ENCODE data around the gene UBL4A. TPM values are rescaled to one million over a fixed set of nuclear protein-coding genes. Genes with fewer than 3 reads are reported as not detected.

Gene UBL4A
- total and polyA plus RNA-seq, 7 experiments from 2014 or later: 9.2 to 65.7 (median 33.8) TPM

- Mint-ChIP-seq H3K27ac (peak overlapping the region in 7 of 9 donors; percentile 13 to 80 (median 36)), H3K27me3 (no peaks in the 10 kb centered on the region), H3K4me3 (peak overlapping the region in 5 of 10 donors; percentile 4 to 84 (median 38)), H3K4me1 (peaks cover 0 to 42% (median 20%) of the 10 kb centered on the region in 7 donors), H3K9me3 (peaks cover 0 to 3% (median 0%) of the 10 kb centered on the region in 11 donors), H3K36me3 (peaks cover 0 to 4% (median 0%) of the 10 kb centered on the region in 5 donors)
- ATAC-seq: no peak
- Histone ChIP-seq H3K4me1 (ENCODE audit: control insufficient read depth in 2 of 2, insufficient read depth in 2 of 2, low read length in 2 of 2) (peaks cover 6 to 14% of the 10 kb centered on the region in 2 donors), H3K36me3 (ENCODE audit: control insufficient read depth in 2 of 3, insufficient read depth in 3 of 3, low read length in 3 of 3) (peaks cover 0 to 17% (median 0%) of the 10 kb centered on the region in 3 experiments), H3K4me3 (ENCODE audit: low read length) (no peak overlapping the region), H3K27ac (ENCODE audit: low read depth, low read length) (peak overlapping the region; percentile 14), H3K27me3 (ENCODE audit: control insufficient read depth in 2 of 2, insufficient read depth in 2 of 2, low read length in 2 of 2) (no peaks in the 10 kb centered on the region), H3K9me3 (ENCODE audit: control insufficient read depth in 2 of 3, low read length in 3 of 3) (no peaks in the 10 kb centered on the region)
- CTCF ChIA-PET: no interaction called here
- POLR2A ChIA-PET: interaction anchor here (0.8 to 3.1 kb wide), 3 partner anchors 14 to 48 kb away, joined by 3 to 17 read pairs (median 6); partner anchors contain the start of genes RPL10 and SLC10A3
- no peak for DNase-seq
- intact Hi-C loops (cut with micrococcal nuclease): loop anchor here in 1 of 2 donors (2.0 to 5.0 kb wide), 2 partner anchors 15 to 35 kb away; partner anchors contain the start of gene LAGE3
Observed at GRCh38 chrX:154441984-154442707, 44.3 kb downstream of the UBL4A start.

GRCh38 chrX:154441564-154441963 lies 44.9 kb downstream of the UBL4A start:
- Histone ChIP-seq H3K27ac (ENCODE audit: low read depth, low read length) (peak overlapping the region; percentile 14), H3K9me3 (ENCODE audit: control insufficient read depth in 2 of 3, low read length in 3 of 3) (no peaks in the 10 kb centered on the region), H3K36me3 (ENCODE audit: control insufficient read depth in 2 of 3, insufficient read depth in 3 of 3, low read length in 3 of 3) (peaks cover 0 to 15% (median 0%) of the 10 kb centered on the region in 3 experiments), H3K4me1 (ENCODE audit: control insufficient read depth in 2 of 2, insufficient read depth in 2 of 2, low read length in 2 of 2) (peaks cover 6 to 14% of the 10 kb centered on the region in 2 donors), H3K4me3 (ENCODE audit: low read length) (no peak overlapping the region), H3K27me3 (ENCODE audit: control insufficient read depth in 2 of 2, insufficient read depth in 2 of 2, low read length in 2 of 2) (no peaks in the 10 kb centered on the region)
- POLR2A ChIA-PET: interaction anchor here (1.3 to 3.1 kb wide), 2 partner anchors 15 to 42 kb away, joined by 6 to 17 read pairs; partner anchors contain the start of gene RPL10
- H3K9me3 Mint-ChIP-seq: peaks cover 0 to 2% (median 0%) of the 10 kb centered on the region in 11 donors
- intact Hi-C loops (cut with micrococcal nuclease): loop anchor here in 1 of 2 donors (5.0 kb wide), 1 partner anchor 36 kb away; the partner anchor contains the start of gene LAGE3
- ATAC-seq (no peak), DNase-seq (no peak)
- peak overlapping the region in 5 of 9 donors; percentile 32 to 80 (median 45) for H3K27ac Mint-ChIP-seq
- H3K27me3 Mint-ChIP-seq: no peaks in the 10 kb centered on the region
- H3K4me3 Mint-ChIP-seq: peak overlapping the region in 5 of 10 donors; percentile 5 to 84 (median 38)
- peaks cover 0 to 42% (median 17%) of the 10 kb centered on the region in 7 donors for H3K4me1 Mint-ChIP-seq
- CTCF ChIA-PET: no interaction called here
- peaks cover 0 to 1% (median 0%) of the 10 kb centered on the region in 5 donors for H3K36me3 Mint-ChIP-seq

GRCh38 chrX:154440623-154441357 lies 45.6 kb downstream of the UBL4A start:
- intact Hi-C loops (cut with micrococcal nuclease): loop anchor here in 1 of 2 donors (5.0 kb wide), 1 partner anchor 37 kb away; the partner anchor contains the start of gene LAGE3
- Histone ChIP-seq H3K36me3 (ENCODE audit: control insufficient read depth in 2 of 3, insufficient read depth in 3 of 3, low read length in 3 of 3) (peaks cover 0 to 14% (median 0%) of the 10 kb centered on the region in 3 experiments), H3K4me3 (ENCODE audit: low read length) (no peak overlapping the region), H3K27me3 (ENCODE audit: control insufficient read depth in 2 of 2, insufficient read depth in 2 of 2, low read length in 2 of 2) (no peaks in the 10 kb centered on the region), H3K9me3 (ENCODE audit: control insufficient read depth in 2 of 3, low read length in 3 of 3) (no peaks in the 10 kb centered on the region), H3K27ac (ENCODE audit: low read depth, low read length) (no peak overlapping the region), H3K4me1 (ENCODE audit: control insufficient read depth in 2 of 2, insufficient read depth in 2 of 2, low read length in 2 of 2) (peaks cover 6 to 14% of the 10 kb centered on the region in 2 donors)
- peaks cover 0 to 4% (median 0%) of the 10 kb centered on the region in 11 donors for H3K9me3 Mint-ChIP-seq
- H3K4me3 Mint-ChIP-seq: peak overlapping the region in 2 of 10 donors; percentile 4 to 17
- DNase-seq (no peak), ATAC-seq (no peak)
- peaks cover 0 to 1% (median 0%) of the 10 kb centered on the region in 5 donors for H3K36me3 Mint-ChIP-seq
- no peaks in the 10 kb centered on the region for H3K27me3 Mint-ChIP-seq
- ChIA-PET POLR2A (interaction anchor here (0.8 to 3.1 kb wide), 2 partner anchors 35 to 42 kb away, joined by 3 to 17 read pairs; partner anchors contain the start of gene RPL10), CTCF (no interaction called here)
- peaks cover 0 to 48% (median 20%) of the 10 kb centered on the region in 7 donors for H3K4me1 Mint-ChIP-seq
- H3K27ac Mint-ChIP-seq: peak overlapping the region in 2 of 9 donors; percentile 8 to 74

- ChIA-PET CTCF (no interaction called here), POLR2A (interaction anchor here (3.1 kb wide), 1 partner anchor 41 kb away, joined by 17 read pairs; the partner anchor contains the start of gene RPL10)
- H3K27ac Mint-ChIP-seq: peak overlapping the region in 3 of 9 donors; percentile 19 to 43 (median 34)
Observed at GRCh38 chrX:154439841-154440240, 46.6 kb downstream of the UBL4A start.

GRCh38 chrX:154437971-154438893 lies 48.2 kb downstream of the UBL4A start:
- Histone ChIP-seq H3K4me1 (ENCODE audit: control insufficient read depth in 2 of 2, insufficient read depth in 2 of 2, low read length in 2 of 2) (peaks cover 0 to 1% of the 10 kb centered on the region in 2 donors), H3K36me3 (ENCODE audit: control insufficient read depth in 2 of 3, insufficient read depth in 3 of 3, low read length in 3 of 3) (peaks cover 0 to 26% (median 0%) of the 10 kb centered on the region in 3 experiments), H3K27ac (ENCODE audit: low read depth, low read length) (peak overlapping the region; percentile 74), H3K4me3 (ENCODE audit: low read length) (peak overlapping the region; percentile 30), H3K27me3 (ENCODE audit: control insufficient read depth in 2 of 2, insufficient read depth in 2 of 2, low read length in 2 of 2) (no peaks in the 10 kb centered on the region), H3K9me3 (ENCODE audit: control insufficient read depth in 2 of 3, low read length in 3 of 3) (no peaks in the 10 kb centered on the region)
- H3K36me3 Mint-ChIP-seq: peaks cover 0 to 3% (median 0%) of the 10 kb centered on the region in 5 donors
- no peaks in the 10 kb centered on the region for H3K27me3 Mint-ChIP-seq
- ChIA-PET CTCF (no interaction called here), POLR2A (interaction anchor here (0.5 to 1.4 kb wide), 5 partner anchors 9 to 71 kb away, joined by 3 to 7 read pairs (median 3); partner anchors contain the start of genes ATP6AP1 and RPL10)
- peak overlapping the region; percentile 61 to 93 (median 84) for H3K27ac Mint-ChIP-seq
- DNase-seq (no peak), ATAC-seq (no peak)
- intact Hi-C loops (cut with micrococcal nuclease): loop anchor here (2.0 to 5.0 kb wide), 5 partner anchors 21 to 79 kb away; partner anchors contain the start of genes FAM3A (in 1 of the 2), LAGE3 (in 1 of the 2), PLXNA3 (in 1 of the 2) and RPL10 (in 1 of the 2)
- H3K4me1 Mint-ChIP-seq: peaks cover 0 to 40% (median 18%) of the 10 kb centered on the region in 7 donors
- peak overlapping the region; percentile 75 to 90 (median 86) for H3K4me3 Mint-ChIP-seq
- peaks cover 0 to 5% (median 0%) of the 10 kb centered on the region in 11 donors for H3K9me3 Mint-ChIP-seq

More at GRCh38 chrX:154439841-154440240, 46.6 kb downstream of the UBL4A start:
- Histone ChIP-seq H3K4me1 (ENCODE audit: control insufficient read depth in 2 of 2, insufficient read depth in 2 of 2, low read length in 2 of 2) (peaks cover 2 to 10% of the 10 kb centered on the region in 2 donors), H3K27me3 (ENCODE audit: control insufficient read depth in 2 of 2, insufficient read depth in 2 of 2, low read length in 2 of 2) (no peaks in the 10 kb centered on the region), H3K9me3 (ENCODE audit: control insufficient read depth in 2 of 3, low read length in 3 of 3) (no peaks in the 10 kb centered on the region), H3K36me3 (ENCODE audit: control insufficient read depth in 2 of 3, insufficient read depth in 3 of 3, low read length in 3 of 3) (peaks cover 0 to 14% (median 0%) of the 10 kb centered on the region in 3 experiments), H3K27ac (ENCODE audit: low read depth, low read length) (no peak overlapping the region), H3K4me3 (ENCODE audit: low read length) (no peak overlapping the region)
- Mint-ChIP-seq H3K36me3 (peaks cover 0 to 3% (median 0%) of the 10 kb centered on the region in 5 donors), H3K4me1 (peaks cover 0 to 45% (median 20%) of the 10 kb centered on the region in 7 donors), H3K27me3 (no peaks in the 10 kb centered on the region), H3K9me3 (peaks cover 0 to 4% (median 0%) of the 10 kb centered on the region in 11 donors), H3K4me3 (no peak overlapping the region)
- DNase-seq: no peak
- ATAC-seq: no peak
- intact Hi-C loops (cut with micrococcal nuclease): loop anchor here in 1 of 2 donors (5.0 kb wide), 2 partner anchors 37 to 43 kb away; partner anchors contain the start of genes LAGE3 and RPL10
